SK-N-SH (cell line): ENCODE data around the gene SYNGR3. TPM values are rescaled to one million over a fixed set of nuclear protein-coding genes. Genes with fewer than 3 reads are reported as not detected.

ENCODE experiments used
- CTCF ChIA-PET: fragments of 300-600, 350-600 bp; formaldehyde crosslinking; extraction: SDS; loops from one replicate; lab custom pipeline; 2021; lab: Yijun Ruan, JAX
- POLR2A ChIA-PET: fragments of 350-600 bp; sonication (Branson Sonifier 250); formaldehyde crosslinking; extraction: SDS; loops from one replicate; lab custom pipeline; 2020; ENCODE audit warnings: antibody characterized with exemption, inconsistent platforms; lab: Yijun Ruan, JAX
- DNase-seq: peaks from one replicate; pipeline ENCODE4 v3.0.0; 2012
- H2AFZ ChIP-seq: fragments of 200-600 bp; sonication (generic); 2 replicates; pipeline ENCODE4 v1.8.1; 2016; ENCODE audit warnings: antibody characterized with exemption, mild to moderate bottlenecking, low read depth
- H3F3A ChIP-seq: fragments of 200-600 bp; sonication (generic); replicated peaks from 2 replicates; pipeline ENCODE3; 2016; ENCODE audit warnings: antibody characterized with exemption, mild to moderate bottlenecking; ENCODE audit not compliant: insufficient read depth
- H3K27ac ChIP-seq, 2 experiments: fragments of 200-500 bp in 1 of 2; fragments of 200-600 bp in 1 of 2; sonication (Bioruptor generic) in 1 of 2; sonication (generic), shearing (Covaris generic) in 1 of 2; 2 replicates each; pipeline versions ENCODE4 v1.5.1 to v1.6.1; 2014 to 2016; ENCODE audit warnings: low read depth in 2 of 2, inconsistent platforms in 1 of 2, low read length in 1 of 2, mild to moderate bottlenecking in 1 of 2, mixed read lengths in 1 of 2
- H3K27me3 ChIP-seq: fragments of 200-600 bp; sonication (generic), shearing (Covaris generic); 2 replicates; pipeline ENCODE4 v1.6.1; 2016; ENCODE audit warnings: mixed run types; ENCODE audit not compliant: insufficient read depth
- H3K36me3 ChIP-seq, 2 experiments: fragments of 200-500 bp in 1 of 2; fragments of 200-600 bp in 1 of 2; sonication (Bioruptor generic) in 1 of 2; sonication (generic) in 1 of 2; replicated peaks in 1 of 2; 2 replicates each; pipeline versions ENCODE3 to v1.5.1; 2014 to 2016; ENCODE audit warnings: low read length in 1 of 2, mild to moderate bottlenecking in 1 of 2; ENCODE audit not compliant: insufficient read depth in 2 of 2, control insufficient read depth in 1 of 2
- H3K4me1 ChIP-seq, 2 experiments: fragments of 200-500 bp in 1 of 2; fragments of 200-600 bp in 1 of 2; sonication (Bioruptor generic) in 1 of 2; sonication (generic), shearing (Covaris generic) in 1 of 2; 2 replicates each; pipeline versions ENCODE4 v1.5.1 to v1.6.1; 2014 to 2016; ENCODE audit warnings: low read depth in 1 of 2, low read length in 1 of 2, mixed run types in 1 of 2; ENCODE audit not compliant: insufficient read depth in 2 of 2, control insufficient read depth in 1 of 2
- H3K4me2 ChIP-seq: fragments of 200-600 bp; sonication (generic), shearing (Covaris generic); 2 replicates; pipeline ENCODE4 v1.6.1; 2017; ENCODE audit warnings: mixed run types
- H3K4me3 ChIP-seq, 2 experiments: fragments of 200-500 bp in 1 of 2; fragments of 200-600 bp in 1 of 2; sonication (Bioruptor generic) in 1 of 2; sonication (generic), shearing (Covaris generic) in 1 of 2; 2 replicates each; pipeline versions ENCODE4 v1.5.1 to v1.8.1; 2014 to 2016; ENCODE audit warnings: low read depth in 2 of 2, inconsistent platforms in 1 of 2, low read length in 1 of 2, mild to moderate bottlenecking in 1 of 2, mixed read lengths in 1 of 2, moderate library complexity in 1 of 2
- H3K79me2 ChIP-seq: fragments of 200-600 bp; sonication (generic); 2 replicates; pipeline ENCODE4 v1.8.1; 2017; ENCODE audit warnings: mild to moderate bottlenecking; ENCODE audit not compliant: insufficient read depth
- H3K9ac ChIP-seq: fragments of 200-600 bp; sonication (generic); 2 replicates; pipeline ENCODE4 v1.6.1; 2017; ENCODE audit warnings: mixed run types
- H3K9me2 ChIP-seq: fragments of 200-600 bp; sonication (generic); 2 replicates; pipeline ENCODE4 v1.6.1; 2017; ENCODE audit warnings: mixed run types
- H3K9me3 ChIP-seq: fragments of 200-600 bp; sonication (generic); 2 replicates; pipeline ENCODE4 v1.6.1; 2017; ENCODE audit warnings: mixed run types, mild to moderate bottlenecking, moderate library complexity
- H4K20me1 ChIP-seq: fragments of 200-600 bp; sonication (generic); 2 replicates; pipeline ENCODE4 v1.6.1; 2017; ENCODE audit warnings: mild to moderate bottlenecking, mixed run types; ENCODE audit not compliant: insufficient read depth
- CHD2 ChIP-seq: fragments of 150-350 bp; IDR thresholded peaks from 2 replicates; pipeline ENCODE4 v1.6.1; 2018; ENCODE audit warnings: low read length; ENCODE audit not compliant: partially characterized antibody
- ELF1 ChIP-seq: IDR thresholded peaks from 2 replicates; pipeline ENCODE4 v1.4.0; 2012
- MXI1 ChIP-seq: IDR thresholded peaks from 2 replicates; pipeline ENCODE4 v1.6.1; 2012; ENCODE audit warnings: mild to moderate bottlenecking, low read depth, low read length, improper control_type of control experiment
- POLR2AphosphoS5 ChIP-seq: IDR thresholded peaks from 2 replicates; pipeline ENCODE4 v1.6.1; 2012; ENCODE audit warnings: low read depth, low read length
- SMC3 ChIP-seq: IDR thresholded peaks from 2 replicates; pipeline ENCODE4 v1.6.1; 2012; ENCODE audit warnings: low read depth, low read length, improper control_type of control experiment
- WGBS: methylation state at CpG from one replicate; pipeline ENCODE4 v1.1.6; 2017; ENCODE audit warnings: low lambda C conversion rate; 5-methylcytosine and 5-hydroxymethylcytosine counted together
- polyA plus RNA-seq, 3 experiments: library from polyadenylated mRNA; depleted of rRNA; stranded (reverse); fragments of >200 nt; gene quantifications; 2 replicates each; pipeline ENCODE4 v1.2.3, GENCODE V29; 2012
- TF ChIP-seq, protein P1 (sequence below): IDR thresholded peaks from 2 replicates; pipeline ENCODE4 v1.4.0; 2012; ENCODE audit warnings: low read depth
- TF ChIP-seq, protein P2 (sequence below): fragments of 200-600 bp; sonication (generic); IDR thresholded peaks from 2 replicates; pipeline ENCODE4 v1.6.1; 2017; ENCODE audit warnings: antibody characterized with exemption, mild to moderate bottlenecking, moderate library complexity
- TF ChIP-seq, protein P3 (sequence below): IDR thresholded peaks from 2 replicates; pipeline ENCODE4 v1.4.0; 2012; ENCODE audit warnings: low read depth, borderline replicate concordance
- TF ChIP-seq, protein P4 (sequence below): fragments of 150-350 bp; IDR thresholded peaks from 2 replicates; pipeline ENCODE4 v1.6.1; 2016; ENCODE audit warnings: mild to moderate bottlenecking, low read depth, low read length

The SYNGR3 gene
- polyA plus RNA-seq, 1 of the 3 experiments (the other 2 are of a cell fraction), result 10.7 TPM

DNA sequence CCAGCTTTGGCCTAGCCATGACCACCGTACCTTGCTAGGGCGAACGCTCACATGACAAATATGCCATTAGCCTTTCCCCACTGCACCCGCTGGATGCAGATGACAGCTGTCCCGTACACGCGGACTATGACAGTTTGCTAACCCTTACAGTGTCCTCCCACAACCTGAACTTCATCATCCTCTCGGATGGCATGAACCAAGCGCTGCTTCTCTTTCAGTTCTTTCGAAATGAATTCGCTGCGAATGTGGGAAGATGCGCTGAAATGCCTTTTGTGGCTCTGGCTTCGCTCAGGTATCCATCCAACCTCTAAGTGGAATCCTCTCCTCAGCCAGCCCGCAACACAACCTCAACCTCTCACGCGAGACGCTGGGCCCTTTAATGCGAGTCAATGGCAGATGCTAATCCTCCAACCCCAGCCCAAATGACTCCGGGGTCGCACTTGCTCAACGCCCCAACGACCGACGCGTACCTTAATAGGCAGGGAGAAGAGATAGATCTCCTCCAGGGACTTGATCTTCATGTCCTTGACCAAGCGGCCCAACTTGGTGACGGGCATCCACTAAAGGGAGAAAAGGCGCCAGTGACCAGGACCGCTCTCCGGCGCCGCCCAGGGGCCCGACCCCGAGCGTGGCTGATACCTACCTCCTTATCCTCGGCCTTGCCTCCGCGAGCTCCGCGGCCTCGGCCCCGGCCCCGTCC is 25.8 kb upstream of the SYNGR3 start:
- peaks cover 19 to 24% of the 10 kb centered on the region in 2 experiments for H3K36me3 ChIP-seq
- H3K4me2 ChIP-seq, result peak overlapping the region; percentile 90
- POLR2A ChIA-PET, result interaction anchor here (0.6 to 2.0 kb wide), 22 partner anchors 9 to 505 kb away, joined by 3 to 17 read pairs (median 6); partner anchors contain the start of genes ECI1, FAHD1, GFER and HAGH
- H3K4me1 ChIP-seq, result peaks cover 0 to 43% of the 10 kb centered on the region in 2 experiments; a peak in 1 of 4 replicates
- H3K9me2 ChIP-seq, result no peaks in the 10 kb centered on the region
- H3K27ac ChIP-seq, result peak overlapping the region; percentile 76 to 90
- 3% methylated on average over 17 of the region's 44 CpGs for WGBS
- no peak overlapping the region for H2AFZ ChIP-seq
- peak overlapping the region; percentile 86 to 98 for H3K4me3 ChIP-seq
- no peaks in the 10 kb centered on the region for H3K27me3 ChIP-seq
- DNase-seq, result no peak
- H3K79me2 ChIP-seq, result peaks cover 72% of the 10 kb centered on the region
- peaks cover 36% of the 10 kb centered on the region for H3F3A ChIP-seq
- CTCF ChIA-PET, result interaction anchor here (1.0 to 2.8 kb wide), 5 partner anchors 19 to 53 kb away, joined by 3 to 12 read pairs (median 5); no protein-coding TSS in a partner anchor
- TF ChIP-seq, protein P1, sequence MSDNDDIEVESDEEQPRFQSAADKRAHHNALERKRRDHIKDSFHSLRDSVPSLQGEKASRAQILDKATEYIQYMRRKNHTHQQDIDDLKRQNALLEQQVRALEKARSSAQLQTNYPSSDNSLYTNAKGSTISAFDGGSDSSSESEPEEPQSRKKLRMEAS, result 0 out of 2 replicates have a peak, but pooled peaks have one; percentile 19
- TF ChIP-seq MXI1 (peak; percentile 81), CHD2 (peak; percentile 21), ELF1 (no peak), SMC3 (no peak), POLR2AphosphoS5 (peak; percentile 56)
- TF ChIP-seq, protein P2, sequence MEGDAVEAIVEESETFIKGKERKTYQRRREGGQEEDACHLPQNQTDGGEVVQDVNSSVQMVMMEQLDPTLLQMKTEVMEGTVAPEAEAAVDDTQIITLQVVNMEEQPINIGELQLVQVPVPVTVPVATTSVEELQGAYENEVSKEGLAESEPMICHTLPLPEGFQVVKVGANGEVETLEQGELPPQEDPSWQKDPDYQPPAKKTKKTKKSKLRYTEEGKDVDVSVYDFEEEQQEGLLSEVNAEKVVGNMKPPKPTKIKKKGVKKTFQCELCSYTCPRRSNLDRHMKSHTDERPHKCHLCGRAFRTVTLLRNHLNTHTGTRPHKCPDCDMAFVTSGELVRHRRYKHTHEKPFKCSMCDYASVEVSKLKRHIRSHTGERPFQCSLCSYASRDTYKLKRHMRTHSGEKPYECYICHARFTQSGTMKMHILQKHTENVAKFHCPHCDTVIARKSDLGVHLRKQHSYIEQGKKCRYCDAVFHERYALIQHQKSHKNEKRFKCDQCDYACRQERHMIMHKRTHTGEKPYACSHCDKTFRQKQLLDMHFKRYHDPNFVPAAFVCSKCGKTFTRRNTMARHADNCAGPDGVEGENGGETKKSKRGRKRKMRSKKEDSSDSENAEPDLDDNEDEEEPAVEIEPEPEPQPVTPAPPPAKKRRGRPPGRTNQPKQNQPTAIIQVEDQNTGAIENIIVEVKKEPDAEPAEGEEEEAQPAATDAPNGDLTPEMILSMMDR, result peak; percentile 45
- TF ChIP-seq, protein P3, sequence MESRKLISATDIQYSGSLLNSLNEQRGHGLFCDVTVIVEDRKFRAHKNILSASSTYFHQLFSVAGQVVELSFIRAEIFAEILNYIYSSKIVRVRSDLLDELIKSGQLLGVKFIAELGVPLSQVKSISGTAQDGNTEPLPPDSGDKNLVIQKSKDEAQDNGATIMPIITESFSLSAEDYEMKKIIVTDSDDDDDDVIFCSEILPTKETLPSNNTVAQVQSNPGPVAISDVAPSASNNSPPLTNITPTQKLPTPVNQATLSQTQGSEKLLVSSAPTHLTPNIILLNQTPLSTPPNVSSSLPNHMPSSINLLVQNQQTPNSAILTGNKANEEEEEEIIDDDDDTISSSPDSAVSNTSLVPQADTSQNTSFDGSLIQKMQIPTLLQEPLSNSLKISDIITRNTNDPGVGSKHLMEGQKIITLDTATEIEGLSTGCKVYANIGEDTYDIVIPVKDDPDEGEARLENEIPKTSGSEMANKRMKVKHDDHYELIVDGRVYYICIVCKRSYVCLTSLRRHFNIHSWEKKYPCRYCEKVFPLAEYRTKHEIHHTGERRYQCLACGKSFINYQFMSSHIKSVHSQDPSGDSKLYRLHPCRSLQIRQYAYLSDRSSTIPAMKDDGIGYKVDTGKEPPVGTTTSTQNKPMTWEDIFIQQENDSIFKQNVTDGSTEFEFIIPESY, result no peak
- TF ChIP-seq, protein P4, sequence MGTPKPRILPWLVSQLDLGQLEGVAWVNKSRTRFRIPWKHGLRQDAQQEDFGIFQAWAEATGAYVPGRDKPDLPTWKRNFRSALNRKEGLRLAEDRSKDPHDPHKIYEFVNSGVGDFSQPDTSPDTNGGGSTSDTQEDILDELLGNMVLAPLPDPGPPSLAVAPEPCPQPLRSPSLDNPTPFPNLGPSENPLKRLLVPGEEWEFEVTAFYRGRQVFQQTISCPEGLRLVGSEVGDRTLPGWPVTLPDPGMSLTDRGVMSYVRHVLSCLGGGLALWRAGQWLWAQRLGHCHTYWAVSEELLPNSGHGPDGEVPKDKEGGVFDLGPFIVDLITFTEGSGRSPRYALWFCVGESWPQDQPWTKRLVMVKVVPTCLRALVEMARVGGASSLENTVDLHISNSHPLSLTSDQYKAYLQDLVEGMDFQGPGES, result no peak
- no peaks in the 10 kb centered on the region for H3K9me3 ChIP-seq
- H4K20me1 ChIP-seq, result peaks cover 38% of the 10 kb centered on the region
- H3K9ac ChIP-seq, result peak overlapping the region; percentile 92
